T-helper 22 cell (primary cell): Measurements from ENCODE around the gene DDB1.

Experiments used
- DNase-seq: peaks from one replicate; pipeline ENCODE4 v3.0.0-alpha.2; 2020; ENCODE audit warnings: low read depth

DDB1 gene

GRCh38 chr11:61334434-61335354, 1.8 kb upstream of the DDB1 start:
- no peak for DNase-seq

- DNase-seq: no peak
Measured at GRCh38 chr11:61333550-61334433, 887 bp upstream of the DDB1 start.

GRCh38 chr11:61332281-61332796, 566 bp downstream of the DDB1 start:
- no peak for DNase-seq

- no peak for DNase-seq
Measured at GRCh38 chr11:61331651-61332050, 1.3 kb downstream of the DDB1 start.

GRCh38 chr11:61329871-61330270, 3.0 kb downstream of the DDB1 start:
- DNase-seq: no peak

GRCh38 chr11:61328351-61328750, 4.6 kb downstream of the DDB1 start:
- no peak for DNase-seq

GRCh38 chr11:61327669-61328071, 5.2 kb downstream of the DDB1 start:
- no peak for DNase-seq

- no peak for DNase-seq
Measured at GRCh38 chr11:61325649-61326414, 7.1 kb downstream of the DDB1 start.

- DNase-seq: no peak
Measured at GRCh38 chr11:61315260-61315659, 17.6 kb downstream of the DDB1 start.

GRCh38 chr11:61310749-61311148, 22.2 kb downstream of the DDB1 start:
- DNase-seq: no peak

- no peak for DNase-seq
Measured at GRCh38 chr11:61309739-61310138, 23.2 kb downstream of the DDB1 start.

GRCh38 chr11:61309141-61309540, 23.8 kb downstream of the DDB1 start:
- DNase-seq: no peak

- DNase-seq: no peak
Measured at GRCh38 chr11:61307354-61307753, 25.6 kb downstream of the DDB1 start.

GRCh38 chr11:61306221-61306620, 26.7 kb downstream of the DDB1 start:
- DNase-seq: no peak

GRCh38 chr11:61305417-61305816, 27.5 kb downstream of the DDB1 start:
- no peak for DNase-seq

- no peak for DNase-seq
Measured at GRCh38 chr11:61303725-61304124, 29.2 kb downstream of the DDB1 start.

GRCh38 chr11:61302550-61302949, 30.4 kb downstream of the DDB1 start:
- no peak for DNase-seq

- no peak for DNase-seq
Measured at GRCh38 chr11:61298663-61299244, 34.2 kb downstream of the DDB1 start.

- DNase-seq: no peak
Measured at GRCh38 chr11:61297746-61298145, 35.2 kb downstream of the DDB1 start.

- no peak for DNase-seq
Measured at GRCh38 chr11:61297341-61297740, 35.6 kb downstream of the DDB1 start.

GRCh38 chr11:61295596-61295926, 37.3 kb downstream of the DDB1 start:
- no peak for DNase-seq
